Measurements from ENCODE around the gene SGF29.
"Not testable (repeated sequence)": the region's sequence is repeated elsewhere in the genome, so short reads cannot be mapped to it uniquely, and the experiment has no call there.

- TF ChIP-seq, protein P1, sequence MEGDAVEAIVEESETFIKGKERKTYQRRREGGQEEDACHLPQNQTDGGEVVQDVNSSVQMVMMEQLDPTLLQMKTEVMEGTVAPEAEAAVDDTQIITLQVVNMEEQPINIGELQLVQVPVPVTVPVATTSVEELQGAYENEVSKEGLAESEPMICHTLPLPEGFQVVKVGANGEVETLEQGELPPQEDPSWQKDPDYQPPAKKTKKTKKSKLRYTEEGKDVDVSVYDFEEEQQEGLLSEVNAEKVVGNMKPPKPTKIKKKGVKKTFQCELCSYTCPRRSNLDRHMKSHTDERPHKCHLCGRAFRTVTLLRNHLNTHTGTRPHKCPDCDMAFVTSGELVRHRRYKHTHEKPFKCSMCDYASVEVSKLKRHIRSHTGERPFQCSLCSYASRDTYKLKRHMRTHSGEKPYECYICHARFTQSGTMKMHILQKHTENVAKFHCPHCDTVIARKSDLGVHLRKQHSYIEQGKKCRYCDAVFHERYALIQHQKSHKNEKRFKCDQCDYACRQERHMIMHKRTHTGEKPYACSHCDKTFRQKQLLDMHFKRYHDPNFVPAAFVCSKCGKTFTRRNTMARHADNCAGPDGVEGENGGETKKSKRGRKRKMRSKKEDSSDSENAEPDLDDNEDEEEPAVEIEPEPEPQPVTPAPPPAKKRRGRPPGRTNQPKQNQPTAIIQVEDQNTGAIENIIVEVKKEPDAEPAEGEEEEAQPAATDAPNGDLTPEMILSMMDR (IDR thresholded peaks at IDR 0.05; ENCODE audit: insufficient read depth, low read depth, low read length) = not testable (repeated sequence)
- TF ChIP-seq EZH2 (IDR thresholded peaks at IDR 0.05; ENCODE audit: insufficient read depth, low read length) = not testable (repeated sequence)
Measured at GRCh38 chr16:28527100-28527785, 26.5 kb upstream of the SGF29 start.
